ENCODE measurements around the gene IL17D. TPM values are rescaled to one million over a fixed set of nuclear protein-coding genes. Genes with fewer than 3 reads are reported as not detected.
"Not testable (repeated sequence)": the region's sequence is repeated elsewhere in the genome, so short reads cannot be mapped to it uniquely, and the experiment has no call there.

IL17D gene
- total RNA-seq, 4 donors from 2014 or later, result 1.7 to 21.4 (median 5.3) TPM

- peaks cover 0 to 14% (median 0%) of the 10 kb centered on the region in 4 donors for H3K4me1 ChIP-seq
- H3K36me3 ChIP-seq, result peaks cover 0 to 34% (median 0%) of the 10 kb centered on the region in 3 donors
- no peaks in the 10 kb centered on the region for H3K9me3 ChIP-seq
- H3K4me3 ChIP-seq, result no peak overlapping the region
- H3K27me3 ChIP-seq, result no peaks in the 10 kb centered on the region
- 35 to 47% methylated on average over 5 of the region's 5 CpGs for WGBS, 2 donors
- peak overlapping the region in 1 of 4 donors; percentile 60 for H3K27ac ChIP-seq
- TF ChIP-seq CTCF (IDR thresholded peaks at IDR 0.05) (no peak), EP300 (IDR thresholded peaks at IDR 0.05) (no peak), POLR2A (IDR thresholded peaks at IDR 0.05) (no peak)
- no peak for DNase-seq (ENCODE audit: low spot score in 2 of 2)
Measured at GRCh38 chr13:20673715-20674114, 29.8 kb upstream of the IL17D start.

GRCh38 chr13:20676213-20676612 is 27.3 kb upstream of the IL17D start:
- no peak for TF ChIP-seq CTCF (IDR thresholded peaks at IDR 0.05)
- no peak for TF ChIP-seq EP300 (IDR thresholded peaks at IDR 0.05)
- no peak for TF ChIP-seq POLR2A (IDR thresholded peaks at IDR 0.05)
- Histone ChIP-seq H3K4me1 (peaks cover 0 to 14% (median 0%) of the 10 kb centered on the region in 4 donors), H3K9me3 (no peaks in the 10 kb centered on the region), H3K27me3 (no peaks in the 10 kb centered on the region), H3K27ac (no peak overlapping the region), H3K36me3 (peaks cover 0 to 43% (median 0%) of the 10 kb centered on the region in 3 donors), H3K4me3 (no peak overlapping the region)
- 90 to 96% methylated on average over 2 of the region's 2 CpGs for WGBS, 2 donors
- no peak for DNase-seq (ENCODE audit: low spot score in 2 of 2)

GRCh38 chr13:20678606-20679005 is 24.9 kb upstream of the IL17D start:
- DNase-seq (ENCODE audit: low spot score in 2 of 2); H3K9me3 ChIP-seq; H3K4me1 ChIP-seq; H3K27ac ChIP-seq; H3K27me3 ChIP-seq; H3K4me3 ChIP-seq: not testable (repeated sequence)
- 31 to 51% methylated on average over 7 of the region's 7 CpGs for WGBS, 2 donors
- H3K36me3 ChIP-seq, result peaks cover 0 to 38% (median 0%) of the 10 kb centered on the region in 3 donors

- Histone ChIP-seq H3K4me3 (no peak overlapping the region), H3K27ac (no peak overlapping the region)
Measured at GRCh38 chr13:20679879-20680278, 23.6 kb upstream of the IL17D start.

GRCh38 chr13:20680416-20681080 is 23.0 kb upstream of the IL17D start:
- no peak overlapping the region for H3K4me3 ChIP-seq
- no peak for DNase-seq (ENCODE audit: low spot score in 2 of 2)
- H3K27me3 ChIP-seq, result no peaks in the 10 kb centered on the region
- 93% methylated on average over 10 of the region's 10 CpGs for WGBS, 2 donors
- no peaks in the 10 kb centered on the region for H3K4me1 ChIP-seq
- H3K27ac ChIP-seq, result no peak overlapping the region
- TF ChIP-seq EP300 (IDR thresholded peaks at IDR 0.05) (no peak), CTCF (IDR thresholded peaks at IDR 0.05) (no peak), POLR2A (IDR thresholded peaks at IDR 0.05) (no peak)
- H3K36me3 ChIP-seq, result peaks cover 0 to 39% (median 0%) of the 10 kb centered on the region in 3 donors
- H3K9me3 ChIP-seq, result no peaks in the 10 kb centered on the region

More at GRCh38 chr13:20679879-20680278, 23.6 kb upstream of the IL17D start:
- 67 to 97% methylated on average over 3 of the region's 3 CpGs for WGBS, 2 donors
- H3K4me1 ChIP-seq, result no peaks in the 10 kb centered on the region
- H3K27me3 ChIP-seq, result no peaks in the 10 kb centered on the region
- peaks cover 0 to 36% (median 0%) of the 10 kb centered on the region in 3 donors for H3K36me3 ChIP-seq
- H3K9me3 ChIP-seq, result no peaks in the 10 kb centered on the region
- no peak for DNase-seq (ENCODE audit: low spot score in 2 of 2)
- no peak for TF ChIP-seq CTCF (IDR thresholded peaks at IDR 0.05)
- TF ChIP-seq POLR2A (IDR thresholded peaks at IDR 0.05), result no peak
- TF ChIP-seq EP300 (IDR thresholded peaks at IDR 0.05), result no peak

Measured in tibial nerve (tissue), 4 donors.